KMS-11 (cell line): ENCODE data around the gene LRRC28.
"Not testable (repeated sequence)": the region's sequence is repeated elsewhere in the genome, so short reads cannot be mapped to it uniquely, and the experiment has no call there.

Experiments used
- H2AFZ ChIP-seq: fragments of 200-600 bp; sonication (generic); 2 replicates; pipeline ENCODE4 v1.6.1; 2016; ENCODE audit warnings: antibody characterized with exemption, mixed run types, low read depth
- H3K27ac ChIP-seq: fragments of 200-600 bp; sonication (generic); 2 replicates; pipeline ENCODE4 v1.6.1; 2016; ENCODE audit warnings: mild to moderate bottlenecking, mixed run types
- H3K27me3 ChIP-seq: fragments of 200-600 bp; sonication (generic); 2 replicates; pipeline ENCODE4 v1.6.1; 2017; ENCODE audit warnings: mild to moderate bottlenecking, low read depth, mixed run types, moderate library complexity; ENCODE audit not compliant: insufficient read depth
- H3K36me3 ChIP-seq: fragments of 200-600 bp; sonication (generic); 2 replicates; pipeline ENCODE4 v1.6.1; 2017; ENCODE audit warnings: mild to moderate bottlenecking, mixed run types; ENCODE audit not compliant: insufficient read depth
- H3K4me1 ChIP-seq: fragments of 200-600 bp; sonication (generic); 2 replicates; pipeline ENCODE4 v1.6.1; 2016; ENCODE audit warnings: mild to moderate bottlenecking, low read depth, mixed run types; ENCODE audit not compliant: poor library complexity, severe bottlenecking
- H3K4me2 ChIP-seq: fragments of 200-600 bp; sonication (generic); 2 replicates; pipeline ENCODE4 v1.7.0; 2016; ENCODE audit warnings: mild to moderate bottlenecking, mixed run types
- H3K4me3 ChIP-seq: fragments of 200-600 bp; sonication (generic); IDR thresholded peaks from 2 replicates; pipeline ENCODE4 v1.6.1; 2017; ENCODE audit warnings: low read depth, low read length, mixed read lengths; ENCODE audit not compliant: insufficient read depth
- H3K79me2 ChIP-seq: fragments of 200-600 bp; sonication (generic); 2 replicates; pipeline ENCODE4 v1.6.1; 2016; ENCODE audit warnings: low read depth, mixed run types; ENCODE audit not compliant: insufficient read depth
- H3K9ac ChIP-seq: fragments of 200-600 bp; sonication (generic); 2 replicates; pipeline ENCODE4 v1.6.1; 2016; ENCODE audit warnings: mild to moderate bottlenecking, mixed run types
- H4K20me1 ChIP-seq: fragments of 200-600 bp; sonication (generic); 2 replicates; pipeline ENCODE4 v1.6.1; 2016; ENCODE audit warnings: mild to moderate bottlenecking, mixed run types; ENCODE audit not compliant: insufficient read depth
- CTCF ChIP-seq: fragments of 200-600 bp; sonication (generic); conservative IDR thresholded peaks from 2 replicates; pipeline ENCODE4 v1.6.1; 2017; ENCODE audit warnings: low read depth, mild to moderate bottlenecking, antibody characterized with exemption, low read length, moderate library complexity, mixed read lengths

Gene LRRC28

GRCh38 chr15:99390667-99391066 lies 139.4 kb downstream of the LRRC28 start:
- Histone ChIP-seq H3K4me3 (no peak overlapping the region), H4K20me1 (no peaks in the 10 kb centered on the region), H3K27me3 (no peaks in the 10 kb centered on the region), H2AFZ (no peak overlapping the region), H3K79me2 (no peaks in the 10 kb centered on the region), H3K4me2 (no peak overlapping the region), H3K27ac (no peak overlapping the region), H3K36me3 (no peaks in the 10 kb centered on the region), H3K4me1 (no peaks in the 10 kb centered on the region), H3K9ac (no peak overlapping the region)
- no peak for TF ChIP-seq CTCF

GRCh38 chr15:99393641-99394040 lies 142.4 kb downstream of the LRRC28 start:
- Histone ChIP-seq H2AFZ (no peak overlapping the region), H4K20me1 (no peaks in the 10 kb centered on the region), H3K27ac (no peak overlapping the region), H3K4me3 (no peak overlapping the region), H3K36me3 (no peaks in the 10 kb centered on the region), H3K79me2 (no peaks in the 10 kb centered on the region), H3K9ac (no peak overlapping the region), H3K4me1 (no peaks in the 10 kb centered on the region), H3K27me3 (no peaks in the 10 kb centered on the region), H3K4me2 (no peak overlapping the region)
- no peak for TF ChIP-seq CTCF

GRCh38 chr15:99396375-99396774 lies 145.1 kb downstream of the LRRC28 start:
- Histone ChIP-seq H3K9ac (no peak overlapping the region), H4K20me1 (no peaks in the 10 kb centered on the region), H3K79me2 (no peaks in the 10 kb centered on the region), H3K4me2 (no peak overlapping the region), H3K4me1 (no peaks in the 10 kb centered on the region), H3K4me3 (no peak overlapping the region), H2AFZ (no peak overlapping the region), H3K27ac (no peak overlapping the region), H3K36me3 (no peaks in the 10 kb centered on the region), H3K27me3 (no peaks in the 10 kb centered on the region)
- TF ChIP-seq CTCF = no peak

GRCh38 chr15:99399061-99399460 lies 147.8 kb downstream of the LRRC28 start:
- Histone ChIP-seq H3K27me3 (no peaks in the 10 kb centered on the region), H3K9ac (no peak overlapping the region), H3K79me2 (no peaks in the 10 kb centered on the region), H4K20me1 (no peaks in the 10 kb centered on the region), H3K4me2 (no peak overlapping the region), H2AFZ (no peak overlapping the region), H3K4me3 (no peak overlapping the region), H3K36me3 (no peaks in the 10 kb centered on the region), H3K4me1 (no peaks in the 10 kb centered on the region), H3K27ac (no peak overlapping the region)
- no peak for TF ChIP-seq CTCF

- Histone ChIP-seq H3K27me3 (no peaks in the 10 kb centered on the region), H3K4me2 (no peak overlapping the region), H3K27ac (no peak overlapping the region), H3K4me1 (no peaks in the 10 kb centered on the region), H4K20me1 (no peaks in the 10 kb centered on the region), H3K4me3 (no peak overlapping the region), H3K9ac (no peak overlapping the region), H2AFZ (no peak overlapping the region), H3K79me2 (no peaks in the 10 kb centered on the region), H3K36me3 (no peaks in the 10 kb centered on the region)
- no peak for TF ChIP-seq CTCF
Measured at GRCh38 chr15:99399618-99400017, 148.3 kb downstream of the LRRC28 start.

GRCh38 chr15:99401216-99401615 lies 149.9 kb downstream of the LRRC28 start:
- H3K4me1 ChIP-seq, H3K27me3 ChIP-seq, H3K27ac ChIP-seq, H3K36me3 ChIP-seq, H3K79me2 ChIP-seq, H3K4me3 ChIP-seq, H3K4me2 ChIP-seq, H4K20me1 ChIP-seq, H2AFZ ChIP-seq, H3K9ac ChIP-seq: not testable (repeated sequence)
